GM12872 (cell line): ENCODE measurements around the gene COL15A1.

Experiments used
- TF ChIP-seq, protein P1 (sequence below): IDR thresholded peaks from 3 replicates; pipeline ENCODE4 v1.5.1; 2011; ENCODE audit warnings: low read depth, mild to moderate bottlenecking, low read length, moderate library complexity; ENCODE audit not compliant: insufficient read depth

Gene COL15A1

GRCh38 chr9:98989036-98990000, 45.6 kb downstream of the COL15A1 start:
- TF ChIP-seq, protein P1, sequence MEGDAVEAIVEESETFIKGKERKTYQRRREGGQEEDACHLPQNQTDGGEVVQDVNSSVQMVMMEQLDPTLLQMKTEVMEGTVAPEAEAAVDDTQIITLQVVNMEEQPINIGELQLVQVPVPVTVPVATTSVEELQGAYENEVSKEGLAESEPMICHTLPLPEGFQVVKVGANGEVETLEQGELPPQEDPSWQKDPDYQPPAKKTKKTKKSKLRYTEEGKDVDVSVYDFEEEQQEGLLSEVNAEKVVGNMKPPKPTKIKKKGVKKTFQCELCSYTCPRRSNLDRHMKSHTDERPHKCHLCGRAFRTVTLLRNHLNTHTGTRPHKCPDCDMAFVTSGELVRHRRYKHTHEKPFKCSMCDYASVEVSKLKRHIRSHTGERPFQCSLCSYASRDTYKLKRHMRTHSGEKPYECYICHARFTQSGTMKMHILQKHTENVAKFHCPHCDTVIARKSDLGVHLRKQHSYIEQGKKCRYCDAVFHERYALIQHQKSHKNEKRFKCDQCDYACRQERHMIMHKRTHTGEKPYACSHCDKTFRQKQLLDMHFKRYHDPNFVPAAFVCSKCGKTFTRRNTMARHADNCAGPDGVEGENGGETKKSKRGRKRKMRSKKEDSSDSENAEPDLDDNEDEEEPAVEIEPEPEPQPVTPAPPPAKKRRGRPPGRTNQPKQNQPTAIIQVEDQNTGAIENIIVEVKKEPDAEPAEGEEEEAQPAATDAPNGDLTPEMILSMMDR: 0 out of 3 replicates have a peak, but pooled peaks have one; percentile 7

GRCh38 chr9:98990181-98990870, 46.6 kb downstream of the COL15A1 start:
- TF ChIP-seq, protein P1: no peak

DNA sequence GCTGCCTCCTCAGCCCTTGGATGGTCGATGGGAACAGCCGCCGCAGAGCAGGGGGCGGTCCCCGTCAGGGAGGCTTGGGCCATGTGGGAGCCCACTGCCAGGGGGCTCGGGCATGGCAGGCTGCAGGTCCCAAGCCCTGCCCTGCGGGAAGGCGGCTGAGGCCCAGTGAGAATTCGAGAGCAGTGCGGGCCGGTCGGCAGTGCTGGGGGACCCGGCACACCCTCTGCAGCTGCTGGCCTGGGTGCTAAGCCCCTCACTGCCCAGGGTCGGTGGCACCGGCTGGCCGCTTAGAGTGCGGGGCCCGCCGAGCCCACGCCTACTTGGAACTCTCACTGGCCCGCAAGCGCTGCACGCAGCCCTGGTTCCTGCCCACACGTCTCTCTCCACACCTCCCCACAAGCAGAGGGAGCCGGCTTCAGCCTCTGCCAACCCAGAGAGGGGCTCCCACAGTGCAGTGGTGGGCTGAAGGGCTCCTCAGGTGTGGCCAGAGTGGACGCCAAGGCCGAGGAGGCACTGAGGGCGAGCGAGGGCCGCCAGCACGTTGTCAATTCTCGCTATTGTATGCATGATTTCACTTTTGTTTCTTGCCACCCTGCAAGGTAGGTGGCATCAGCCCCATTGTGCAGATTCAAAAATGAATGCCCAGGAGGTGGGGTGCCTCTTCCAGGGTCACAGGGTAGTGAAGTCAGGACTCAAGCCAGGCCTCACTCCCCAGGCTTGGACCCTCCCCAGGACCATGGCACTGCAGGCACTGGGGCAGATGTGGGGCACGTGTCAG, 48.6 kb downstream of the COL15A1 start:
- TF ChIP-seq, protein P1: no peak

DNA sequence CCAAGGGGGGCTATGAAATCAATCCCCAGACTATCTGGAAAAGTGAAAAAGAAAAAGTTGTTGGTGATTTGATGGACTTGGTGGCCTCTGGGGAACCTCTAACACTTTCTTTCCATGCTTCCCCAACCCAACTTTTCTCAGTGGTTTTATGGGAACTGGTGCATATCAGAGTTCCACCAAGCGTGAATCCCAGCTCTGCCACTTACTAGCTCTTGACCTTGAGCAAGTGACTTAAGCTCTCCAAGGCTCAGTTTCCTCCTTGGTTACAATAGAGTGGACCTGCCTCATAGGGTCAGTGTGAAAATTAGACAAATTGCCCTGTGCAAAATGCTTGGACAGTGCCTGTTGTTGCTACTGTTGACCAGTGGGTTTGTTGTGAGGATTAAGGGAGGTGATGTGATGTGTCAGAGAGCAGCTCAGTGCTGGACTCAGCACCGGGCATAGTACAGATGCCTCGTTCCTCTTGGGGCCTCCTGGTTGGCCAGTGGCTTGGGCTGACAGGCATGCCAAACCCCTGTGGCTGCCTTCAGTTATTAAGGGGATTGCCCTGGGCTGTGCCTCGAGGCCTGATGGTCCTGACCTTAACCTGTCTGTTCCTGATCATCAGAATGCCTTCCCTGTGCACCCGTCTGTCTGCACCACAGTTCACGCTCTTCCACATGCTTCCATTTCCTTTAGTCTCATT, 49.3 kb downstream of the COL15A1 start:
- TF ChIP-seq, protein P1: no peak

GRCh38 chr9:98993570-98993945, 49.9 kb downstream of the COL15A1 start:
- TF ChIP-seq, protein P1: no peak

- TF ChIP-seq, protein P1: no peak
These were observed 50.7 kb downstream of the COL15A1 start for GRCh38 chr9:98994172-98995058.
